SKM-1 (cell line): ENCODE results near the gene PPP1R37.

Experiments used
- DNase-seq: peaks from one replicate; lab custom pipeline; 2025; ENCODE audit not compliant: unreplicated experiment; lab: John Stamatoyannopoulos, UW

PPP1R37 gene, protein sequence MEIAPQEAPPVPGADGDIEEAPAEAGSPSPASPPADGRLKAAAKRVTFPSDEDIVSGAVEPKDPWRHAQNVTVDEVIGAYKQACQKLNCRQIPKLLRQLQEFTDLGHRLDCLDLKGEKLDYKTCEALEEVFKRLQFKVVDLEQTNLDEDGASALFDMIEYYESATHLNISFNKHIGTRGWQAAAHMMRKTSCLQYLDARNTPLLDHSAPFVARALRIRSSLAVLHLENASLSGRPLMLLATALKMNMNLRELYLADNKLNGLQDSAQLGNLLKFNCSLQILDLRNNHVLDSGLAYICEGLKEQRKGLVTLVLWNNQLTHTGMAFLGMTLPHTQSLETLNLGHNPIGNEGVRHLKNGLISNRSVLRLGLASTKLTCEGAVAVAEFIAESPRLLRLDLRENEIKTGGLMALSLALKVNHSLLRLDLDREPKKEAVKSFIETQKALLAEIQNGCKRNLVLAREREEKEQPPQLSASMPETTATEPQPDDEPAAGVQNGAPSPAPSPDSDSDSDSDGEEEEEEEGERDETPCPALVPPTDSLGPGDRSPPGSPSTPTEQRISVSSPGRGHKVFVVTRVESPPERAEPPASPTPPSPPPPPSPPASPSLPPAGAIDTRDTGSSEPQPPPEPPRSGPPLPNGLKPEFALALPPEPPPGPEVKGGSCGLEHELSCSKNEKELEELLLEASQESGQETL

DNA sequence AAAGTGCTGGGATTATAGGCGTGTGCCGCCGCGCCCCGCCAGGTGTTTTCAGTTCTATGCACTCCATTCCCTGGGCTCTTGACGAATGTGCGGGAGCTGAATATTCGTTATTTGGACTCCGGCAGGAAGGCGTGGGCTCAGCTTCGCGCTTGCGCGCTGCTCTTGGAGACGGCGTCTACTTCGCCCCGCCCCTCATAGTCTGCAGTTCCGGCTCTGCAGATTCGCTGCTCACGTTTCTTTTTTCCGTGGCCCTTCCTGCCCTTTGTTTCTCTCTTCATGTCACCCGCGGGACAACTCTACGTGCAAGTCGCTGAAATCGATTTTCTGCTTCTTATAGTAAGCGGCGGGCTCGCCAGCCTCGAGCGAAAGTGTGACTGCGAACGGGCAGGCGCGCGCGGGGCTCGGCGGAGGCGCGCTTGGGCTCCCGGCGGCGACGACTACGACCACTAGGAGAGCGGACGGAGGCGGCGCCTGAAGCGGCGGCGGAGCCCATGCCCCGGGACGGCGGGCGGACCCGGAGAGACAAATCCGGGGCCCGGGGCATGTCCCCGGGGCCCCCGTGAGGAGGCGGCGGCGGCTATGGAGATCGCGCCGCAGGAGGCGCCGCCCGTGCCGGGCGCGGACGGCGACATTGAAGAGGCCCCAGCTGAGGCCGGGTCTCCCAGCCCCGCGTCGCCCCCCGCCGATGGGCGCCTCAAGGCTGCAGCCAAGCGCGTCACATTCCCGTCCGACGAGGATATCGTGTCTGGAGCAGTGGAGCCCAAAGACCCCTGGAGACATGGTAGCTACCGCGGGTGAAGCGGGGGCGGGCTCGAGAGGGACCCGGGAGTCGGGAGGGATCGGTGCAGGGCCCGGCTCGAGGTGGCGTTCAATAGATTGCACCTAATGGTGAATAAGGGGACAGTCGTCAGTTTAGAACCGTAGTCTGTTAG, at the start of gene PPP1R37:
Gene PPP1R37, plus strand, starts transcription at position 433 of the 932 bp plus-strand sequence. Its CDS starts 147 bp downstream, at position 580.
- peak; percentile 41 for DNase-seq

GRCh38 chr19:45045671-45046353, 47.2 kb upstream of the PPP1R37 start:
- no peak for DNase-seq

DNA sequence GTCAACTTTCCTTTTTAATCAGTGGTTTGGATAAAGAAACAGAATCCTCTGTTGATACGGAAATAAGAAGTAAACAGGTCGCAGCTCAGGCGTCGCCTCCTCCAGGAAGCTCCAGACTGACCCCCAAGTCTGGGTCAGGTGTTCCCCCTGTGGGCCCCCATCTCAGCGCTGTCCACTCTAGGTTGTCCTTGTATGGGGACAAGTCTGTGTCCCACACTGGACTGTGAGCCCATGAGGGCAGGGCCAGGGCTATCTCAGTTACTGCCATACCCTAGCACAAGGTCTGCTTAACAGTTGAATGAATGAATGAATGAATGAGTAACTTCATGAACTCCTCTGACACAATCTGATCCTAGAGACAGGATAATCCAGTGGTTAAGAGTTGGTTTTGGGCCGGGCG, 46.6 kb upstream of the PPP1R37 start:
- no peak for DNase-seq

DNA sequence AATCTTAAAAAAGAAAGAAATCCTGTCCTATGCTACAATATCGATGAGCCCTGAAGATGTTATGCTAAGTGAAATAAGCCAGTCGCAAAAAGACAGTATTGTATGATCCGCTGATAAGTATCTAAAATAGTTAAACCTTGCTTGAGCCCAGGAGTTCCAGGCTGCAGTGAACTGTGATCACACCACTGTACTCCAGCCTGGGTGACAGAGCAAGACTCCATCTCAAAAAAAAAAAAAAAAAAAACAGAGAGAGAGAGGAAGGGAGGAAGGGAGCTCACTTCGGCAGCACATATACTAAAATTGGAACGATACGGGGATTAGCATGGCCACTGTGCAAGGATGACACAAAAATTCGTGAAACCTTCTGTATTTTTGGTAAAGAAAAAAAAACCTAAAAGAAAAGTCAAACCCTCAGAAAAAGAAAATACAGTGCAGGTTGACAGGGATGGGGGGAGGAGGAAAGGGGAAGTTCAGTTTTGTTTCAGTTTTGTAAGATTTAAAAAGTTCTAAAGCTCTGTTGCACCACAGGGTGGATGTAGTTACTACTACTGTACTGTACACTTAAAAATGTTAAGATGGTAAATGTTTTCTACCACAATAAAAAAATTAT, 45.7 kb upstream of the PPP1R37 start:
- DNase-seq, result peak; percentile 13

DNA sequence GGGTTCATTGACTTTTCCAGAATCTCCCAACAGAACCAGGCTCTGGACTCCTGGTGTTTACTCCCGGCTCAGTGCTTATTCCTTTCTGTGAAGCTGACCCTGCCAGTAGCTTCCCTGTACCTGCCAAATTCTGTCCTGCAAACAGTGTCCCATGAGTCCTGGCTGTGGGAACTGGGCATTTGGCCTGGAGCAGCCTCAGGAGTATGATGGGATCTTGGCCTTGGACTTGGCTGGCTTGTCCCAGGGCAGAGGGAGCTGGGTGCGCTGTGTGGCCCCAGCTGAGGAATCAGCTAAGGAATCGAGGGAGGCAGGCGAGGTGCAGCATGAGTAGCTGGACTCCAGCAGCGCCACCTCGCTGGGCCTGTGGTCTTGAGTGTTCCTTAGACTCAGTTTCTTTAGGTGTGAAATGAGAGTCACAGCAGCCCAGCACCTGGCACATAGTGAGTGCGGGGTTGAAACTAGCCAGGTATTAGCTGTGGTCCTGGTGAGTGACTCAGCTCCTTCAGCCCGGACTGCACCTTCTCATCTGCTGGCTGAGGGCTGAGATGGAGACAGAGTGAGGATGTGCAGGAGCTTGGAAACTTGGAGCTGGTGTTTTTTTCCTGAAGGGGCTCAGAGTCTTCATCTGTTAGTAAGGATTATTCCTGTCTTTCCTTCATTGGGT, 43.8 kb upstream of the PPP1R37 start:
- no peak for DNase-seq

GRCh38 chr19:45050036-45050435, 42.9 kb upstream of the PPP1R37 start:
- no peak for DNase-seq

- DNase-seq, result no peak
These were observed 40.9 kb upstream of the PPP1R37 start for GRCh38 chr19:45051929-45052579.

DNA sequence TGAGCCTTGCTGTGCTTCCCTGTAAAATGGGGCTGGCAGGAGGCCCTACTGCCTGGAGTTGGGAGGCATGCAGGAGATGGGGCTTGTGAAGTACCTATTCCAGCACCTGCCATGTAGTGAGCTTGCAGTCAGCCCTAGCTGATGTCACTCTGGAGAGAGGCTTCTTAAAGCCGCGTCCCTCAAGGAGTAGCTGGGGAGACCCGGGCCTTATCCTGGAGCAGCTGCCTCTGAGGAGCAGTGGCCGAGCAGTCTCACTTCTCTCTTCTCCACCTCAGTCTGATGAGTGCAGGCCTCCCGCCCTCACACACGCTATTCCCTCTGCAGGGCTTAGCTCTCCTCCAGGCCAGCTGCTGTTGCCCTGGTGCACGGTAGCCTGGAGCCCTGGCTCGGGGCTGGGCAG, 36.1 kb upstream of the PPP1R37 start:
- no peak for DNase-seq

DNA sequence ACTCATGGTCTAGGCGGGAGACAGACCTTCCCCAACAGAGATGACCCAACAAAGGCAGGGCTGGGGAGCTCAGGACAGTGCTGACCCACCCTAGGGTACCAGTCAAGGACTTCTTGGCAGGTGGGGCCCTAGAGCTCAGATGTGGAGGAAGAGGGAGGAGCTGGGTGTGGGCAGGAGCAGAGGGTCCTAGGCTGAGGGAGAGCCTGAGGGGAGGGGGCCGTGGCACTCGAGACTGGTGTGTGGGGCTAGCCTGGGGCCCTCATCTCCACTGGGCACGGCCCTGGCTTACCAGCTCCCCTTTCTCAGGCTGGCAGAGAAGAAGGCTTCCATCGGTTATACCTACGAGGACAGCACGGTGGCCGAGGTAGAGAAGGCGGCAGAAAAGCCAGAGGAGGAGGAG, 35.5 kb upstream of the PPP1R37 start:
- DNase-seq, result no peak

DNA sequence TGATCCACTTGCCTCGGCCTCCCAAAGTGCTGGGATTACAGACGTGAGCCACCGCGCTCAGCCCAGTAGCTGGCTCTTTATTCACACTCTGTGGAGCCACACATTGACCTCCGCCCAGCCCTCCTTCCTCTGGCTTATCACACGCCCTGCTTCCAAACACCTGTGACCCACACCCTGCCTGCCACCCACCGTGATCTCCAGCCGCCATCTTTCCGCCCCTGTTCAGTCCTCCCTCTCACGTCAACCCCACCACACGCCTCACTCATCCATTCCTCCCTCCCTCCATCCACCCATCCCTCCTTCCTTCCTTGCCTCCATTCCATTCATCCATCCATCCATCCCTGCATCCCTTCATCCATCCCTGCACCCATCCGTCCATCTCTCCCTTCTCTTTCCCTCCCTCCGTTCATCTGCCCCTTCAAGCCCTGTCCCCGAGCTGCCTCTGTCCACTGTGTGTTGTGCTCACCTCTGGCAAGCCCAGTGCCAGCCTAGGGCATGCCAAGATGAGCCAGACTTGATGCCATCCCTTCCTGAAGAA, 34.3 kb upstream of the PPP1R37 start:
- no peak for DNase-seq

- peak; percentile 10 for DNase-seq
These were observed 33.6 kb upstream of the PPP1R37 start for GRCh38 chr19:45059258-45059965.

GRCh38 chr19:45061965-45062364, 31.0 kb upstream of the PPP1R37 start:
- DNase-seq, result no peak

GRCh38 chr19:45063851-45064801, 28.9 kb upstream of the PPP1R37 start:
- no peak for DNase-seq

- no peak for DNase-seq
These were observed 25.9 kb upstream of the PPP1R37 start for GRCh38 chr19:45066921-45067661.

DNA sequence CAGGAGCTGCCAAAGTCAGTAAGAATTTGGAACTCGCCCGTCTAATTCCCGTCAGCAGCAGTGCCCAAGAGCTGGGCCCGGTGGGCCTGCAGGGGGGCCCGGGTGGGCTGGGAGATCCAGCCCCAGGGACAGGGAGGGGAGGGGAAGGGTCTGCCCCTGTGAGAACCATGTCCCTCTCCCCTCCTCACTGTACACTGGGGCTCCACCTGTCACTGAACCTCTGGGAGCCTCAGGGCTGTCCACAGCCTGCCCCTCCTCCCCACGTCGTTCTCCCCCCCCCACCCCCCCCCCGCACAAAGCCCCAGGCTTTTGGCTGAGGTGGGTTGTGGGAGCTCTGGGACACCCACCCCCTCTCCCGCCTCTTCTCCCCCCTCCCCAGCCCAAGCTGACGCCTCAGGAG, 24.9 kb upstream of the PPP1R37 start:
- DNase-seq, result no peak

DNA sequence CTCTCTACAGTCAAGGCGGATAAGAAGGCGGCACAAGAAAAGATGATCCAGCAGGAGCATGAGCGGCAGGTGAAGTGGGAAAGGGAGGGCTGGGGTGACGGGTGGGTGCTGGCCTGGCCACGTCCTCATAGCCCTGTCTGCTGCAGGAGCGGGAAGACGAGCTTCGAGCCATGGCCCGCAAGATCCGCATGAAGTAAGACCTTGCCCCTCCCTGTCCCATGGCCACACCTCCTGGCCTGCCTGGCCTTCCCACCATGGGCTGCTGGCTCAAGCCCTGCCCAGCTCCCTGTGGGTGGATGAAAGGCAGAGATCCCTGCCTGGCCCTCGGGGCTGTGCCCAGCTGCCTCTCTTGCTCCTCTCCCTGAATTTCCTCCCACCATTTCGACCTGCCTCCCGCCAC, 23.9 kb upstream of the PPP1R37 start:
- DNase-seq, result no peak

DNA sequence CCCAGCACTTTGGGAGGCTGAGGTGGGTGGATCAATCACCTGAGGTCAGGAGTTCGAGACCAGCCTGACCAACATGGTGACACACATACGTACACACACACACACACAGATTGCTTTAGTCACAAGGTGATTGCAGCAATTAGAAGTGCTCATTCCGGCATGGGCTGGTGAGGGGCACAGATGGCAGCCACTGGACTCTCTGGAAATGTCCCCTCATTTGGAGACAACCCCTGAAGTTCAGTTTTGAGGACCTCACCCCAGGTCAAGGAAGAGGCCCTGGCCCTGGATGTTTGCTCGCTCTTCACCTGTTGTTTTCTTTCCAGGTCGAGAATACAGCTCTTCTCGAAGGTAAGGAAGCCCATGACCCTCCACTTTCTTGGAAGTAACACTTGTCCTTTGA, 22.8 kb upstream of the PPP1R37 start:
- DNase-seq, result no peak
